ENCODE data around the gene CCDC148. TPM values are rescaled to one million over a fixed set of nuclear protein-coding genes. Genes with fewer than 3 reads are reported as not detected.

CCDC148 gene
- total RNA-seq, 4 donors from 2014 or later, result 0.55 to 1.6 TPM; not detected in 2

DNA sequence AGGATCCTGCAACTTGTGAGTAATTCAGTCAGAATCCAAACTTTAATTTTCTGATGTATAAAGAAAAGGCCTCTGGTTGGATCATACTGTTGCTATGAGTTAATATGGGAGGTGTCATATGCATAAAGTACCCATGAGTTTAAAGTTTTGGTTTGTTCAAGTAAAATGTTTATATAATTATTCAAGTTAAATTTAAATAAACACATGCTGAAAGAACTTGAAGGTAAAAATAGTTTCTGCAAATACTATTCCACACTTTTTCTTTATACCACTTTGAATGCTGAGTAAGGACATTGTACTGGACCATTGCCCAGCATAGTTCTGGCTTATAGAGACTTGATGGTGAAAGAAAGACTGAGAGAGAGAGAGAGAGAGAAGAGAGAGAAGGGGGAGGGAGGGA lies 30.9 kb upstream of the CCDC148 start:
- DNase-seq (ENCODE audit: low spot score in 2 of 2), result no peak
- intact Hi-C loops (cut with DNase I; ENCODE audit: low total_unique reads), result no loop called here

GRCh38 chr2:158486970-158487325 lies 30.4 kb upstream of the CCDC148 start:
- 42 to 50% methylated on average over 5 of the region's 5 CpGs for WGBS, 2 donors
- intact Hi-C loops (cut with DNase I; ENCODE audit: low total_unique reads), result no loop called here
- TF ChIP-seq POLR2A (IDR thresholded peaks at IDR 0.05), result no peak
- no peak for TF ChIP-seq CTCF (IDR thresholded peaks at IDR 0.05)
- no peak for DNase-seq (ENCODE audit: low spot score in 2 of 2)
- no peak overlapping the region for H3K4me3 ChIP-seq (ENCODE audit: low read depth, poor library complexity, severe bottlenecking)

More for the DNA sequence above, 30.9 kb upstream of the CCDC148 start:
- no peak overlapping the region for H3K4me3 ChIP-seq (ENCODE audit: low read depth, poor library complexity, severe bottlenecking)
- TF ChIP-seq CTCF (IDR thresholded peaks at IDR 0.05) (no peak), POLR2A (IDR thresholded peaks at IDR 0.05) (no peak)

DNA sequence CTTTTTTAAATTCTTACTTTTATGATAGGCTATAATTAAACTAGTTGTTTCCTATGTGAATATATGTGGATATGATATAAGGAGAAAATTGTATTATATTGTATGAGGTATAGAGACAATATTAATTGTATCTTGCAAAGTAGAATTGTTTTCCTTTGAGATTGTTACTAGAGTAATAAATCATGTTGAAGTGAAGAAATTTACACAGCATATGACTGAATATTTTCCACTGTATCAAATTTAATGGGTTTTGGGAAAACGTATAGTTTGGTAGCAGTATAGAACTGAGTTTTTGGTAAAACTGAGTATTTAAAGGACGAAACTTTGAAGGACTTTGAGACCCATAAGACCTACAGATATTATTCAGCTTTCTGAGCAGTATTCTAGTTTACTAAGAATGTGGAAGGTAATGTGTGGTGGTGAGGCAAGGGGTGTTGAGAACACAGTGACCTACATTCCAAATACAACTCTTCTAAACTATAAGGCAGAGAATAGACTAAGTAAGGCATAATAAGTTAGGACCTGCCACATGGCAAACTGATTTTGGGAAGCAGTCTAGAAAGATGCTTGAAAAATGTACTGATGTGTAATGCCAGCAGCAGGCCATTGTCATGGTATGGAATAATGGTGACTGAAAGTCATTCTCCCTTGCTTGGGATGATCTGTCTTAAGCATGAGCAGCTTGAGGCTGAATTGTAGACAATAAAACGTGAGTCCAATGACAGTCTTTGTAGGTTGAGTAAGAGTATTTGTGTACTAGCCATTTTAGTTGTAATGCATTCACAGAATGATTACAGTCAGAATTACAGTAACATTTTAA lies 29.8 kb upstream of the CCDC148 start:
- intact Hi-C loops (cut with DNase I; ENCODE audit: low total_unique reads), result no loop called here
- TF ChIP-seq POLR2A (IDR thresholded peaks at IDR 0.05) (no peak), CTCF (IDR thresholded peaks at IDR 0.05) (no peak)
- whole genome bisulfite sequencing, 2 donors, result 73 to 74% methylated on average over 3 of the region's 3 CpGs

DNA sequence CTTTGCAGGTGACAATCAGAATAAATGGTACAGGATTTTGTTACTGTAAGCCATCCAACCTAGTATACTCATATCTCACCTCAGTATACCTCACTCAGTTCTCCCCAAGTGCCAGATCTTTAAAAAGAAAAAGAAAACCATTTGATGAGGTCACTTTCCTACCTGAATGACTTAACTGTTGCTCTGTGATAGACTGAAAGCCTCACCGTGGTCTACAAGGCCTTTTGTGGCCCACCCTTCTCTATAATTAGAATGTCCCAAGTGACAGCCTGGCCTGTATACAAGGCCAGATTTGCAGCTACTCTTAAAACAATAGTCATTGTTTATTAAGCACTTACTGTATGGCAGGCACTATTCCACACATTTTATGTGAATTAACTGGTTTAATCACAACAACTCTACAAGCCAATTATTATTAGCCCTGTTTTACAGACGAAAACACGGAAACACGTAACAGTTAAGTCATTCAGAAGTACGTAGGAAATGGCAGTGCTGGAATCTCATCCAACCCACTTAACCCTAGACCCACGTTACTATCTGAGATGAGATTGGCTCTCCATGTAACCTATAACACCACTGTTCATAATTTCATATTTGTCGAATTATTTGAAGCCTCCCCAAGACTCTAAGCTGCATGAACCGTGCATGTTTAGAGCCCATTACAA lies 28.5 kb upstream of the CCDC148 start:
- H3K4me3 ChIP-seq (ENCODE audit: low read depth, poor library complexity, severe bottlenecking), result no peak overlapping the region
- intact Hi-C loops (cut with DNase I; ENCODE audit: low total_unique reads), result no loop called here
- TF ChIP-seq POLR2A (IDR thresholded peaks at IDR 0.05) (no peak), CTCF (IDR thresholded peaks at IDR 0.05) (no peak)
- DNase-seq (ENCODE audit: low spot score in 2 of 2), result no peak
- 79 to 81% methylated on average over 8 of the region's 8 CpGs for WGBS, 2 donors

More for the DNA sequence above, 29.8 kb upstream of the CCDC148 start:
- DNase-seq (ENCODE audit: low spot score in 2 of 2), result no peak
- H3K4me3 ChIP-seq (ENCODE audit: low read depth, poor library complexity, severe bottlenecking), result no peak overlapping the region

GRCh38 chr2:158482594-158482993 lies 26.0 kb upstream of the CCDC148 start:
- intact Hi-C loops (cut with DNase I; ENCODE audit: low total_unique reads), result no loop called here
- no peak overlapping the region for H3K4me3 ChIP-seq (ENCODE audit: low read depth, poor library complexity, severe bottlenecking)
- no peak for DNase-seq (ENCODE audit: low spot score in 2 of 2)
- TF ChIP-seq CTCF (IDR thresholded peaks at IDR 0.05) (no peak), POLR2A (IDR thresholded peaks at IDR 0.05) (no peak)
